ENCODE data around the gene DUSP23.

GRCh38 chr1:159756397-159756796 is 24.4 kb upstream of the DUSP23 start:
- TF ChIP-seq CTCF (IDR thresholded peaks at IDR 0.05 in 2 of 3, conservative IDR thresholded peaks at IDR 0.05 in 1 of 3; ENCODE audit: borderline replicate concordance in 1 of 3, insufficient read depth in 1 of 3, low read depth in 2 of 3, low read length in 2 of 3), result no peak
- TF ChIP-seq REST (IDR thresholded peaks at IDR 0.05; ENCODE audit: low read depth), result no peak
- no peak for TF ChIP-seq CBX3 (IDR thresholded peaks at IDR 0.05; ENCODE audit: low read depth)
- no peak for TF ChIP-seq EZH2phosphoT487 (IDR thresholded peaks at IDR 0.05; ENCODE audit: borderline replicate concordance)
- TF ChIP-seq POLR2A (IDR thresholded peaks at IDR 0.05; ENCODE audit: borderline replicate concordance, extremely low read depth, insufficient read depth, insufficient read length), result no peak
- TF ChIP-seq ZBTB33 (IDR thresholded peaks at IDR 0.05; ENCODE audit: extremely low read depth, insufficient replicate concordance, low read length), result no peak
- TF ChIP-seq JUND (IDR thresholded peaks at IDR 0.05), result no peak
